ENCODE measurements around the gene CHCHD3. TPM values are rescaled to one million over a fixed set of nuclear protein-coding genes. Genes with fewer than 3 reads are reported as not detected.
"Not testable (repeated sequence)": the region's sequence is repeated elsewhere in the genome, so short reads cannot be mapped to it uniquely, and the experiment has no call there.

The CHCHD3 gene
- total and polyA plus RNA-seq, 2 of the 4 experiments (the other 2 are of a cell fraction): 56.9 to 141 TPM

DNA sequence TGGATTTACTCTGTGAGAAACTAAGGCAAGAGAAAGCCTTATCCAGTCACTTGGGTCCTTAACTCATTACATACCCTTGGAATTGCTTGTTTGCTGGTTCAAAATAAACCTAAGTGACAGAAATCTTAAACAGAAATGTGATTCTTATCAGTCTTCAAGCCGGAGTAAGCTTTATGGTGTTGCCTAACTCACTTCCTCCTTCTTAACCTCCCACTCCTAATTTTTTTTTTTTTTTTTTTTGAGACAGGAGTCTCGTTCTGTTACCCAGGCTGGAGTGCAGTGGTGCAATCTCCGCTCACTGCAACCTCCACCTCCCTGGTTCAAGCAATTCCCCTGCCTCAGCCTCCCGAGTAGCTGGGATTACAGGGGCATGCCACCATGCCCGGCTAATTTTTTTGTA lies 151.9 kb downstream of the CHCHD3 start:
- H4K91ac ChIP-seq (ENCODE audit: insufficient read depth, low read depth, low read length); H4K8ac ChIP-seq (ENCODE audit: low read depth in 2 of 2, low read length in 2 of 2); H3K4ac ChIP-seq (ENCODE audit: low read depth, low read length); H4K5ac ChIP-seq (ENCODE audit: low read depth, low read length); ATAC-seq (ENCODE audit: low read depth); BruUV-seq (replicated peaks); POLR2A ChIA-PET (ENCODE audit: unreplicated experiment); in situ Hi-C loops (cut with MboI; ENCODE audit: low sequenced_read_pairs); H4K20me1 ChIP-seq (ENCODE audit: insufficient read depth, low read length); DNase-seq; H3K4me1 ChIP-seq (ENCODE audit: control insufficient read depth, insufficient read depth, low read length); H3K9ac ChIP-seq (ENCODE audit: low read depth, low read length); H2BK15ac ChIP-seq (ENCODE audit: low read depth, low read length); H2AK9ac ChIP-seq (replicated peaks; ENCODE audit: low read depth, low read length, poor library complexity); H3K9me1 ChIP-seq (ENCODE audit: insufficient read depth, low read length); H2AFZ ChIP-seq (replicated peaks; ENCODE audit: low read length, poor library complexity); H3K9me3 ChIP-seq (ENCODE audit: control insufficient read depth, insufficient read depth, low read length); H3K18ac ChIP-seq (ENCODE audit: low read depth, low read length); H3K14ac ChIP-seq (replicated peaks; ENCODE audit: low read depth, low read length); H3K36me3 ChIP-seq (ENCODE audit: control insufficient read depth, insufficient read depth, low read length); intact Hi-C loops (cut with micrococcal nuclease); H3K27ac ChIP-seq (ENCODE audit: insufficient read depth, low read length); H2AK5ac ChIP-seq (ENCODE audit: low read depth, low read length); H2BK20ac ChIP-seq (ENCODE audit: low read depth, low read length); H2BK5ac ChIP-seq (ENCODE audit: low read depth, low read length, poor library complexity, severe bottlenecking); H3K23ac ChIP-seq (ENCODE audit: low read depth, low read length); H3K4me2 ChIP-seq (ENCODE audit: low read depth, low read length); dilution Hi-C loops (cut with HindIII; ENCODE audit: low sequenced_read_pairs, unreplicated experiment); H2BK120ac ChIP-seq (ENCODE audit: low read depth, low read length); H3K27me3 ChIP-seq (ENCODE audit: control insufficient read depth, insufficient read depth, low read length); H3K4me3 ChIP-seq (ENCODE audit: insufficient read depth, low read depth, low read length); H3K56ac ChIP-seq (ENCODE audit: extremely low read depth, insufficient read depth, low read length): not testable (repeated sequence)
- peaks cover 9 to 14% of the 10 kb centered on the region in 2 experiments; a peak in 3 of 4 replicates for H3K79me1 ChIP-seq (ENCODE audit: low read depth in 1 of 2, low read length in 2 of 2)
- CTCF ChIA-PET: interaction anchor here (0.7 to 1.2 kb wide), 2 partner anchors 39 to 81 kb away, joined by 3 read pairs; no protein-coding TSS in a partner anchor
- no CpG with 5 or more reads among the region's 5 CpGs for WGBS, 2 experiments (ENCODE audit: extremely low coverage in 2 of 2, insufficient read length in 1 of 2)
